Heart right ventricle (tissue), 16 donors: ENCODE results near the gene TCF25. TPM values are rescaled to one million over a fixed set of nuclear protein-coding genes. Genes with fewer than 3 reads are reported as not detected.

Experiments used
- ATAC-seq, 8 donors: fragments of 200-7000 bp; cut with Tn5 transposase; one replicate each; pipeline ENCODE4 v1.9.1; 2020; ENCODE audit warnings: mild to moderate bottlenecking in 8 of 8, moderate library complexity in 8 of 8, moderate number of reproducible peaks in 1 of 8
- DNase-seq, 2 donors: peaks; one replicate each; pipeline ENCODE4 v3.0.0-alpha.2; 2020
- H3K27ac ChIP-seq, 10 donors: fragments of 200-600 bp; sonication (generic) in 2 of 10; one replicate each; pipeline versions ENCODE4 v1.5.0 to v1.8.0; 2020 to 2022; ENCODE audit warnings: mild to moderate bottlenecking in 3 of 10
- H3K27me3 ChIP-seq, 7 donors: fragments of 200-600 bp; one replicate each; pipeline ENCODE4 v1.8.0; 2021 to 2022; ENCODE audit warnings: mild to moderate bottlenecking in 2 of 7
- H3K36me3 ChIP-seq, 9 donors: fragments of 200-600 bp; sonication (generic) in 1 of 9; one replicate each; pipeline versions ENCODE4 v1.5.0 to v1.8.0; 2020 to 2022; ENCODE audit warnings: mild to moderate bottlenecking in 2 of 9
- H3K4me1 ChIP-seq, 9 donors: fragments of 200-600 bp; sonication (generic) in 1 of 9; one replicate each; pipeline versions ENCODE4 v1.5.0 to v1.8.0; 2020 to 2022; ENCODE audit warnings: mild to moderate bottlenecking in 4 of 9
- H3K4me3 ChIP-seq, 10 donors: fragments of 200-600 bp; sonication (generic) in 2 of 10; one replicate each; pipeline versions ENCODE4 v1.5.0 to v1.8.0; 2020 to 2022; ENCODE audit warnings: mild to moderate bottlenecking in 7 of 10, moderate library complexity in 2 of 10
- H3K9me3 ChIP-seq, 11 donors: fragments of 200-600 bp in 10 of 11; sonication (generic) in 2 of 11; one replicate each; pipeline versions ENCODE4 v1.5.0 to v1.8.0; 2013 to 2022; ENCODE audit warnings: mild to moderate bottlenecking in 2 of 11, control low read depth in 1 of 11, moderate library complexity in 1 of 11
- WGBS, 2 donors: extraction: QIAGEN DNeasy Blood & Tissue Kit; methylation state at CpG; one replicate each; pipeline ENCODE4 v1.1.7; 2013; ENCODE audit warnings: inconsistent platforms in 1 of 2; 5-methylcytosine and 5-hydroxymethylcytosine counted together
- intact Hi-C, 10 donors: fragments of 100-400 bp; cut with DNase I; formaldehyde crosslinking; loops; one replicate each; pipeline versions ENCODE4 v1.11.1 to v1.14.2; 2022
- polyA plus RNA-seq, 2 donors: library from polyadenylated mRNA; stranded (reverse); fragments of 200-250 nt; gene quantifications; one replicate each; pipeline ENCODE4 v1.2.3, GENCODE V29; 2013
- total RNA-seq, 10 donors: library from RNA; stranded (reverse); fragmentation: NEBNext Ultra II Directional in 3 of 10; extraction: Animal tissue kit (Norgen Biotek cat#: 25700) in 3 of 10; gene quantifications; one replicate each; pipeline versions ENCODE4 v1.2.1 to v1.2.4, GENCODE V29; 2021 to 2023
- TF ChIP-seq, protein P1 (sequence below), 9 donors: fragments of 200-600 bp; sonication (generic) in 2 of 9; IDR thresholded peaks; one replicate each; pipeline versions ENCODE4 v1.5.0 to v1.8.0; 2021 to 2022; ENCODE audit warnings: antibody characterized with exemption in 9 of 9, mild to moderate bottlenecking in 5 of 9, moderate library complexity in 1 of 9
- donor health status: Arrhythmogenic right ventricular cardiomyopathy.
- donor health status: ischemic (EF 13 %, LVEDD 7.1; RV severe dilation, severe dysfunction).
- donor health status: healthy with polysubstance abuse.
- donor health status: DM: no; HTN: yes; CAD: no.
- donor health status: DM: no; HTN: no; CAD: no.
- donor health status: ischemic (EF 25% LVEDD 6.9; RV normal size, moderate dysfunction).
- donor health status: ischemic (EF 25% LVEDD 5.7; RV mildly dilated, moderate dysfunction).
- donor health status: healthy.
- donor health status: DM: yes; HTN: yes; CAD: no.
- donor health status: Ischemic cardiomyopathy.
- donor health status: ischemic (EF 35%, LVEDD 5.7; RV mildly dilated, moderate dysfunction).
- donor health status: nonischemic (EF 11% LVEDD 7.7; RV severe dilation, severe dysfunction).
- donor health status: DM: yes; HTN: yes; CAD: no.
- donor health status: PGD.
- donor health status: ischemic (EF 29% LVEDD 5.4; RV normal size, mild dysfunction).
- donor health status: nonischemic (EF 23%, LVEDD 6.1; RV moderate dilation, normal function).

Gene TCF25
- total and polyA plus RNA-seq, 12 donors = 77.5 to 112 (median 94.8) TPM

DNA sequence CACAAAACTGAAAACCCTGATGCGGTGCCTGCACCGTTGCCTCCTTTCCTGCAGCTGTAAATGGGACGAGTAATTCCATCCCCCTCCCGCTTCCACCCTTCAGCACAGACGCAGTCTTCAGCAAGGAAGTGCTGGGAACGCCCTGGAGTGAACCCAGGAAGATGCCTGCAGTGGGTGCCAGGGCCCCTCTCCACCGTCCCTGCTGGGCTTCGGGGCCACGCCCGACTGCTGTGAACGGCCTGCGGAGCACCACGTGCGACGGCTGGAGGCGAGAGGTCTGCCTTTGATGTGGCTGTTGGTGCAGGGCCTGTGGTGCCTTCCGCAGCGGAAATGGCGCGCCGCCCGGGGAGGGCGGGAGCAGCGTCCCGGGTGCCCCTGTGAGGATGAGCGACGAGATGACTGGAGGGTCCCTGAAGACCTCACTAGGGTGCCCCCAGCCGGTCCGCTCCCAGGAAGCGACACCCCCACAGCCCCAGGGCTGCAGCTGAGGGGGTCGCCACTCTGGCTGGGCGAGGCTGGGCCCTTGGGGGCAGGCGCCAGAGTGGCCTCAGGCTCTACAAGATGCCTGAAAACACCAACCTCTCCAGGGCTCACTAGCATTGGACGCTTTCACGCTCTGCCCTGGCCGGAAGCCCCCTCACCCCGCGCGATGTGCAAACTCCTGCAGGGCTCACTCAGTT is 44.5 kb downstream of the TCF25 start:
- peak; percentile 17 to 64 (median 42) for ATAC-seq
- 0 to 1% methylated on average over 39 of the region's 39 CpGs for WGBS, 2 donors
- TF ChIP-seq, protein P1, sequence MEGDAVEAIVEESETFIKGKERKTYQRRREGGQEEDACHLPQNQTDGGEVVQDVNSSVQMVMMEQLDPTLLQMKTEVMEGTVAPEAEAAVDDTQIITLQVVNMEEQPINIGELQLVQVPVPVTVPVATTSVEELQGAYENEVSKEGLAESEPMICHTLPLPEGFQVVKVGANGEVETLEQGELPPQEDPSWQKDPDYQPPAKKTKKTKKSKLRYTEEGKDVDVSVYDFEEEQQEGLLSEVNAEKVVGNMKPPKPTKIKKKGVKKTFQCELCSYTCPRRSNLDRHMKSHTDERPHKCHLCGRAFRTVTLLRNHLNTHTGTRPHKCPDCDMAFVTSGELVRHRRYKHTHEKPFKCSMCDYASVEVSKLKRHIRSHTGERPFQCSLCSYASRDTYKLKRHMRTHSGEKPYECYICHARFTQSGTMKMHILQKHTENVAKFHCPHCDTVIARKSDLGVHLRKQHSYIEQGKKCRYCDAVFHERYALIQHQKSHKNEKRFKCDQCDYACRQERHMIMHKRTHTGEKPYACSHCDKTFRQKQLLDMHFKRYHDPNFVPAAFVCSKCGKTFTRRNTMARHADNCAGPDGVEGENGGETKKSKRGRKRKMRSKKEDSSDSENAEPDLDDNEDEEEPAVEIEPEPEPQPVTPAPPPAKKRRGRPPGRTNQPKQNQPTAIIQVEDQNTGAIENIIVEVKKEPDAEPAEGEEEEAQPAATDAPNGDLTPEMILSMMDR (IDR thresholded peaks at IDR 0.05) = no peak
- peak overlapping the region in 9 of 10 donors; percentile 18 to 52 (median 47) for H3K4me3 ChIP-seq
- DNase-seq = peak; percentile 65 to 85
- peaks cover 0 to 9% (median 0%) of the 10 kb centered on the region in 9 donors for H3K36me3 ChIP-seq
- H3K9me3 ChIP-seq = no peaks in the 10 kb centered on the region
- intact Hi-C loops = no loop called here
- H3K27ac ChIP-seq = peak overlapping the region in 7 of 10 donors; percentile 19 to 77 (median 41)
- peaks cover 9 to 55% (median 39%) of the 10 kb centered on the region in 9 donors for H3K4me1 ChIP-seq
- H3K27me3 ChIP-seq = peaks cover 0 to 46% (median 0%) of the 10 kb centered on the region in 7 donors

DNA sequence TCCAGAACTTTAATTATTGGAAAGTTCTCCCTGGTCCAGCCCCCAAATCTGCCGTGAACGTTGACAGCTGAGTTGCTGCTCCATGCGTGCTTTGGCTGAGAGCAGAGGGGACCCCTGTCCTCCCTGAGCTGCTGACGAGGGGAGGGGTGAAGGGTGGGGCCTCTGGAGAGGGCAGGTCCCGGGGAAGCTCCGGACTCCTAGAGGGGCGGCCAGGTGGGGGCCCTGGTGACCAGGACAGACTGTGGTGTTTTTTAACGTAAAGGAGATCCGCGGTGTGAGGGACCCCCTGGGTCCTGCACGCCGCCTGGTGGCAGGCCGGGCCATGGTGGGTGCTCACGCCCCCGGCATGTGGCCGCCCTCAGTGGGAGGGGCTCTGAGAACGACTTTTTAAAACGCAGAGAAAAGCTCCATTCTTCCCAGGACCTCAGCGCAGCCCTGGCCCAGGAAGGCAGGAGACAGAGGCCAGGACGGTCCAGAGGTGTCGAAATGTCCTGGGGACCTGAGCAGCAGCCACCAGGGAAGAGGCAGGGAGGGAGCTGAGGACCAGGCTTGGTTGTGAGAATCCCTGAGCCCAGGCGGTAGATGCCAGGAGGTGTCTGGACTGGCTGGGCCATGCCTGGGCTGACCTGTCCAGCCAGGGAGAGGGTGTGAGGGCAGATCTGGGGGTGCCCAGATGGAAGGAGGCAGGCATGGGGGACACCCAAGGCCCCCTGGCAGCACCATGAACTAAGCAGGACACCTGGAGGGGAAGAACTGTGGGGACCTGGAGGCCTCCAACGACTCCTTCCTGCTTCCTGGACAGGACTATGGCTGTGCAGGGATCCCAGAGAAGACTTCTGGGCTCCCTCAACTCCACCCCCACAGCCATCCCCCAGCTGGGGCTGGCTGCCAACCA is 45.3 kb downstream of the TCF25 start, which contains the start of gene MC1R:
Gene MC1R (plus strand): TSS at position 410 of the 895 bp plus-strand sequence. CDS start 397 bp downstream, at position 807.
- peaks cover 13 to 59% (median 43%) of the 10 kb centered on the region in 9 donors for H3K4me1 ChIP-seq
- H3K27ac ChIP-seq = peak within 1 kb of the TSS in 7 of 10 donors; percentile 19 to 77 (median 41)
- TF ChIP-seq, protein P1 (IDR thresholded peaks at IDR 0.05) = peak; percentile 16 to 65 (median 46)
- H3K36me3 ChIP-seq = peaks cover 0 to under 1% (median 0%) of the 10 kb centered on the region in 9 donors
- peak in 6 of 8 donors; percentile 2 to 18 (median 4) for ATAC-seq
- DNase-seq = peak in 1 of 2 donors; percentile 35
- peak within 1 kb of the TSS in 9 of 10 donors; percentile 18 to 52 (median 47) for H3K4me3 ChIP-seq
- H3K27me3 ChIP-seq = peaks cover 0 to 52% (median 3%) of the 10 kb centered on the region in 7 donors
- 7 to 8% methylated on average over 23 of the region's 23 CpGs for WGBS, 2 donors
- no peaks in the 10 kb centered on the region for H3K9me3 ChIP-seq
- intact Hi-C loops = no loop called here

DNA sequence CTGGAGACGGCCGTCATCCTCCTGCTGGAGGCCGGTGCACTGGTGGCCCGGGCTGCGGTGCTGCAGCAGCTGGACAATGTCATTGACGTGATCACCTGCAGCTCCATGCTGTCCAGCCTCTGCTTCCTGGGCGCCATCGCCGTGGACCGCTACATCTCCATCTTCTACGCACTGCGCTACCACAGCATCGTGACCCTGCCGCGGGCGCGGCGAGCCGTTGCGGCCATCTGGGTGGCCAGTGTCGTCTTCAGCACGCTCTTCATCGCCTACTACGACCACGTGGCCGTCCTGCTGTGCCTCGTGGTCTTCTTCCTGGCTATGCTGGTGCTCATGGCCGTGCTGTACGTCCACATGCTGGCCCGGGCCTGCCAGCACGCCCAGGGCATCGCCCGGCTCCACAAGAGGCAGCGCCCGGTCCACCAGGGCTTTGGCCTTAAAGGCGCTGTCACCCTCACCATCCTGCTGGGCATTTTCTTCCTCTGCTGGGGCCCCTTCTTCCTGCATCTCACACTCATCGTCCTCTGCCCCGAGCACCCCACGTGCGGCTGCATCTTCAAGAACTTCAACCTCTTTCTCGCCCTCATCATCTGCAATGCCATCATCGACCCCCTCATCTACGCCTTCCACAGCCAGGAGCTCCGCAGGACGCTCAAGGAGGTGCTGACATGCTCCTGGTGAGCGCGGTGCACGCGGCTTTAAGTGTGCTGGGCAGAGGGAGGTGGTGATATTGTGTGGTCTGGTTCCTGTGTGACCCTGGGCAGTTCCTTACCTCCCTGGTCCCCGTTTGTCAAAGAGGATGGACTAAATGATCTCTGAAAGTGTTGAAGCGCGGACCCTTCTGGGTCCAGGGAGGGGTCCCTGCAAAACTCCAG is 46.4 kb downstream of the TCF25 start:
- H3K36me3 ChIP-seq = no peaks in the 10 kb centered on the region
- 89 to 92% methylated on average over 52 of the region's 52 CpGs for WGBS, 2 donors
- H3K27me3 ChIP-seq = peaks cover 0 to 63% (median 14%) of the 10 kb centered on the region in 7 donors
- no peak for ATAC-seq
- H3K9me3 ChIP-seq = no peaks in the 10 kb centered on the region
- intact Hi-C loops = no loop called here
- no peak for DNase-seq
- no peak overlapping the region for H3K27ac ChIP-seq
- H3K4me3 ChIP-seq = no peak overlapping the region
- TF ChIP-seq, protein P1 (IDR thresholded peaks at IDR 0.05) = no peak
- peaks cover 13 to 70% (median 47%) of the 10 kb centered on the region in 9 donors for H3K4me1 ChIP-seq
